Hepatic stellate cell (primary cell): ENCODE results near the gene PPP5C.
"Not testable (repeated sequence)": the region's sequence is repeated elsewhere in the genome, so short reads cannot be mapped to it uniquely, and the experiment has no call there.

Experiments
- DNase-seq: peaks from one replicate; pipeline ENCODE4 v3.0.0; 2011; ENCODE audit warnings: low spot score

The PPP5C gene

DNA sequence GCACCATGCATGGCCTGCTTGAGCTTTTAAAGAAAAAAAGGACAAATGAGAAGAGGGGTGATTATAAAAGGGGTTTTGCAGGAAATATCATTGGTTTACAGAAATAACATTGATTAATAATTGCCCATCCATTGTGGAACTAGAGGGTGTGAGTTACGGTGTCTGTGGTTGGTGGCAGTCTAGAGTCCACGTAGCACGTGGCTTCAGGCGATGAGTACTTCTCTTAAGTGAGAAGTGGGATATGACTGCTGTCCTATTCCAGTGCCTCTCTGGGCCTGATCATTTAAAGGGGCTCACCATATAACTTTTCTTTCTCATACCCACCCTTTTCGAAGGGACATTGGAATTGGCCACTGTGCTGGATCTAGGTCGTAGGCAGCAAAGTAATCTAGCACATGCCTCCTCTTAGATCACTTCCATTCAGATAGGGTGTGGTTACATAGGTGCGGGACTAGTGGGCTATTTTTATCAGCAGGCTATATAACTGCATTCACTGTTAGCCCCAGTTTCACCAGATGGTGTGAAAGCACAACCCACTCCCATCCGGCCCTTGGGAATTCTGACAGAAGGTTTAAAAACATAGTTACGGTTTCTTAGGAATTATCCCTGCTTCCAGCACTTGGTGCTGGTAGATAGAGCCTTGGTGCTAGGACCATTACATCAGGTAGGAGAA, 19.9 kb downstream of the PPP5C start:
- no peak for DNase-seq

- no peak for DNase-seq
Observed at GRCh38 chr19:46367426-46367825, 20.5 kb downstream of the PPP5C start.

DNA sequence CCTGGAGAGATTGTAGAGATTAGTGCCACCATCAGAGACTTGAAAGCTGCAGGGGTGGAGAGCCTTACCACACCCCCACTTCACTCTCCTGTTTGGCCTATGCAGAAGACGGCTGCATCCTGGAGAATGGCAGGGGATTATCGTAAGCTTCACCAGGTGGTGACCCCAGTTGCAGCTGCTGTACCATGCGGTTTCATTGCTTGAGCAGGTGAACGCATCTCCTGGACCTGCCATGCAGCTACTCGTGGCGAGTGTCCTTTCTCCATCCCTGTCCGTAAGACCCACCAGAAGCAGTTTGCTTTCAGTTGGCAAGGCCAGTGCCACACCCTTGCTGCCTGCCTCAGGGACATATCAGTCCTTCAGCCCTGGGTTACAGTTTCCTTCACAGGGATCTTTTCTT, 21.2 kb downstream of the PPP5C start:
- no peak for DNase-seq

GRCh38 chr19:46369817-46370216, 22.9 kb downstream of the PPP5C start:
- no peak for DNase-seq

- no peak for DNase-seq
Observed at GRCh38 chr19:46371371-46371901, 24.5 kb downstream of the PPP5C start.

GRCh38 chr19:46372901-46373490, 26.1 kb downstream of the PPP5C start:
- DNase-seq = no peak

DNA sequence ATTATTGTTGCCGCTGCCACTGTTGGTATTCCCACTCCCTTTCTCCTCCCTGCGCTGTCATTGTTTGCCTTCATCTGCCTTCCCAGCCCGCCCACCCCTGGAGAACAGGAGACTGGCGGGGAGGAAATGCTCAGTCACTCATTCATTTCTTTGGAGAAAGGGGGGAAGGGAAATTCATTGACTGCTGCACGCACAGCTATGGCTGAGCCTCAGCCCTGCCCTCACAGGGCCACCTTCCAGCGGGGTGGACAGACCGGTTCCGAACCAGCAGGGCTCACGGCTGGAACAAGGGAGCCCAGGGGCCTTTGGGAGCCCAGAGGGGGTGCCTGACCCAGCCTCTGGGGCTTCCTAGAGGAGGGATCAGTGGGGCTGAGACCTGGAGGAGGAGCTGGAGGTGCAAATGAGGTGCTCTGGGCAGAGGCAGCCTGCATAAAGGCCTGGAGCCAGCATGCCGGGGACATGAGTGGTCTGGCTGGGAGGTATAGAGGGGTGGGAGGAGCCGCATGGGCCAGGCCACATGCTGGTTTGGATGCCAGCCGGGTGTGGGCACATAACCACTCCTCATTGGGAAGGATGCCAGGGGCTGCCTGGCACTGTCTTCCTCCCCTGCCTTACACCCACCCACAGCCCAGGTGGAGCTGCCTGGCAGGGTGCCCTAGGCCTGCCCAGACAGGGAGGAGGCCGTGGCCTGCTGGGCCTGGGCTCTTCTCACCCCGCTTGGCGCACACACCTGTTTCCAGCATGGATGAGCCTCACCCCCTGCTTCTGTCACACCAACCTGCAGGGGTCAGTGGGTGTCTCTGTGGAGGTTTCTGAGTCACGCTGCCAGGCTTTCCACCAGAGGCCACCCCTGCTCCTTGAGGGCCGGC, 26.8 kb downstream of the PPP5C start:
- no peak for DNase-seq

- no peak for DNase-seq
Observed at GRCh38 chr19:46374536-46375475, 27.9 kb downstream of the PPP5C start.

- not testable (repeated sequence) for DNase-seq
Observed at GRCh38 chr19:46375476-46376067, 28.7 kb downstream of the PPP5C start.

- DNase-seq = no peak
Observed at GRCh38 chr19:46376241-46377153, 29.6 kb downstream of the PPP5C start.

GRCh38 chr19:46378268-46378667, 31.4 kb downstream of the PPP5C start:
- peak; percentile 81 for DNase-seq

GRCh38 chr19:46380690-46381089, 33.8 kb downstream of the PPP5C start:
- no peak for DNase-seq

DNA sequence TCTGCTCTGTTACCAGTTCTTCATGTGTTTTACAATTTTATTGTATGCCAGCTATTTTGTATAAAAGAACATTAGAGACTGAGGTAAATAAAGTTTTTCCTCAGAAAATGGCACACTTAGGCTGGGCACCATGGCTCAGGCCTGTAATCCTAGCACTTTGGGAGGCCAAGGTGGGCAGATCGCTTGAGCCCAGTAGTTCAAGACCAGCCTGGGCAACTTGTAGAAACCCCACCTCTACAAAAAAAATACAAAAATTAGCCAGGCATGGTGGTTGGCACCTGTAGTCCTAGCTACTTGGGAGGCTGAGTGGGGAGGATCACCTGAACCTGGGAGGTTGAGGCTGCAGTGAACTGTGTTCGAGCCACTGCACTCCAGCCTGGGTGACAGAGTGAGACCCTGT, 34.5 kb downstream of the PPP5C start:
- no peak for DNase-seq

DNA sequence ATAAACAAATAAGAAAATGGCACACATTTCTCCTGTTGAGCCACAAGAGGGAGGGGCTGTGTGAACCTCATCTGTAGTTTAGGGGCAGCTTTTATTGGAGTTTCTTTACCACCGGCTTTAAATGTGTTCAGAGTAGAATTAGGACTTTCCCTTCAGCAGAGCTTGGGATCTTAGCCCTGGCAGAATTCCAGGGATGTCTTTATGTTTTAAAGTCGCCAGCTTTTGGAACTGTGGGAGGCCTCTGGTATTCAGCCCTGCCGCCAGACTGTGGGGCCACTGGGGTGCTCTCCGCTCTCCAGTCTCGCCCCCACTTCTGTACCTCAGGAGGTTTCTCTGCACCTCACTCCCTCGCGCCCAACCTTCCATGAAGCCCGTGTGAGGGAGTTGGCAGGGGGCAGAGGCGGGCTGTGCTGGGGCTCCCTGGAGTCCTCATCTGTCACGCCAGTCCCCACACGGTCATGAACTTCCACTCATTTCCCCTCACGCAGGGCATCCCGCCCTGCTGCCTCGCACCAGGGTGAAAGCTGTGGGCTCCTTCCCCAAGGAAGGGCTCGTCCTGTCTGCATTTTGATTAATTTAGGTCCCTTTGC, 35.0 kb downstream of the PPP5C start:
- DNase-seq = no peak

DNA sequence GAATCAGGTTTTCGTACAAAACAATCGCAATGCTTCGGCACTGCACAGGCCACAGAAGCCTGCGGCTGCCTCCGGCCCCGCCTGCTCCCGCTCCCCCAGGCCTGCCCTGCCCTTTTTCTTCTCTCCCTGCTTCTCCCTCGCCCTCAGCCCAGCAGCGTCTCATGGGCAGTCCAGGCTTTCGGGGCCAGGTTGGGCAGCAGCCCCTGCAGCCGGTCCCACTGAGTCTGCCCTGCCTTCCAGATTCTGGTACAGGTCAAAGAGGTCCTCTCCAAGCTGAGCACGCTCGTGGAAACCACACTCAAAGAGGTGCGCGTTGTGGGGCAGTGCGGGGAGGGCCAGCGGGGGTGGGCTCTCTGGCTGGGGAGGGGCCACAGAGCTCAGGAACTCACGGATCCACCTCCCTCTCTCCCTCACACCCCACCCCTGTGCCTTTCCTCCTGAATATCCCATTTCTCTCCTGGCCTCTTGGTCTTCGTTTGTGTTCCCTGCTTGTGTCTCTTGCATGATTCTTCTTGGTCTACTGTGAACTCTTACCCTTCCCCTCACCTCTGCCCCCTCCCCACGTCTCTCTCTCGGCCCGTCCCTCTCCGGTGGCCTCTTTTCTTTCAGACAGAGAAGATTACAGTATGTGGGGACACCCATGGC, 36.4 kb downstream of the PPP5C start:
- no peak for DNase-seq

GRCh38 chr19:46383846-46384245, 37.0 kb downstream of the PPP5C start:
- DNase-seq = no peak

DNA sequence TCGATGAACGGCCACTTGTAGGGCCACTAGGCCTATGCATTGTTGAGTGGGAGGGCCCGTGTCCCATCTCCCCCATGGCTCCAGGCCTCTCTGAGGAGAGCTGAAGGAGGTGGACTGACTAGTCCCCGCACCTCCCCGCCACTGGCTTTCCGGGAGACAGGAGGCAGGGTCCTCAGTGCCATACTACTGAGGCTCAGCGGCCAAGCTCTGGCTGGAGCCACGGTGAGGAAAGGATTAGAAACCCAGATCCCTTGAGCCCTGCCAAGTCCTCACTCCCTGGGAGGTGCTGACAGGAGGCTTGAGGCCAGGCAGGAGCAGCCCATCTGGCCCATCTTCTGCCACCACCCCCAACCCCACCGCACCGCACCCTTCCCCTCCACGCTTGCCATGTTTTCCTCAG, 37.5 kb downstream of the PPP5C start:
- no peak for DNase-seq

DNA sequence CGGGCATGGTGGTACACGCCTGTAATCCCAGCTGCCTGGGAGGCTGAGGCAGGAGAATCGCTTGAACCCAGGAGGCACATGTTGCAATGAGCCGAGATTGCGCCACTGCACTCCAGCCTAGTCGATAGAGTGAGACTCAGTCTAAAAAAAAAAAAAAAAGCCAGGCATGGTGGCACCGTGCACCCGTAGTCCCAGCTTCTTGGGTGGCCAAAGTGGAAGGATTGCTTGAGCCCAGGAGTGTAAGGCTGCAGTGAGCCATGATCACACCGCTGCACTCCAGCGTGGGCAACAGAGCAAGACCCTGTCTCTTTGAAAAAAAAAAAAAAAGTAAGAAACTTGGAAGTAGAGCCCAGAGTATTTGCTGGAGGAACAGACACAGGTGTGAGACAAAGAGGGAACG, 38.7 kb downstream of the PPP5C start:
- no peak for DNase-seq

DNA sequence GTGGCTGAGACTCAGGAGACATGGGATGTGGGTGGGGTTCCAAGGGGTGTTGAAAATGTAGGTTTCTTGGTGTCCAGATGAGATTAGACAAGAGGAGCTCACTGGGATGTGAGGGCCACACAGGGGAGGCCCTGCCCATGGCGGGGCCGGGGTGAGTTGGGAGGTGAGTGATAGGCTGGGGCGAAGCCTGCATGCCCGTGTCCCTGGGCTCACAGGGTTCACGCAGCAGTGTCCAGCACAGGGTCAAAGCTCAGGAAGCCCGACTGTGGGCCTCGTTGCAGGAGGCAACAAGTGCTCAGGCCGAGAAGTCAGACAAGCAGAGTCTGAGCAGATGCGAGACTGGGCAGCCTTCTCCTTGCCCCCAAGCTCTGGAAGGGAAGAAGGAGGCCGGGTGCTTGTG, 39.3 kb downstream of the PPP5C start:
- no peak for DNase-seq
